Endothelial cell of umbilical vein (primary cell): ENCODE measurements around the gene WNT10A. TPM values are rescaled to one million over a fixed set of nuclear protein-coding genes. Genes with fewer than 3 reads are reported as not detected.

ENCODE experiments used
- BruUV-seq: library from RNA; stranded (reverse); fragments of 400-500 nt; replicated peaks from 2 replicates; lab custom pipeline; 2021; lab: Mats Ljungman, UMichigan
- CTCF ChIA-PET: fragments of 300-600, 350-600 bp; sonication (Branson Sonifier 250); formaldehyde crosslinking; loops from one replicate; lab custom pipeline; 2021; ENCODE audit warnings: antibody characterized with exemption, inconsistent platforms; lab: Charles Lee
- POLR2A ChIA-PET: fragments of 300-600, 350-600 bp; sonication (Branson Sonifier 250); formaldehyde crosslinking; loops from one replicate; lab custom pipeline; 2021; ENCODE audit warnings: antibody characterized with exemption, inconsistent platforms; lab: Charles Lee
- DNase-seq: peaks from one replicate; pipeline ENCODE4 v3.0.0-alpha.2; 2011; ENCODE audit warnings: low read depth, low spot score
- FAIRE-seq: peaks from 2 replicates; lab custom pipeline; 2011; peaks lifted over from hg19 to GRCh38; lab: Jason Lieb, UNC
- H2AFZ ChIP-seq: 2 replicates; pipeline ENCODE4 v1.6.0; 2012; ENCODE audit warnings: low read depth, low read length, control low read depth, inconsistent platforms
- H3K27ac ChIP-seq: 2 replicates; pipeline ENCODE4 v1.5.1; 2011; ENCODE audit warnings: low read depth, mild to moderate bottlenecking, control low read depth, low read length, moderate library complexity; ENCODE audit not compliant: insufficient read depth
- H3K27me3 ChIP-seq, 2 experiments: 2 replicates each; pipeline versions ENCODE4 v1.6.0 to v1.6.1; 2011; ENCODE audit warnings: low read length in 2 of 2, mixed read lengths in 1 of 2; ENCODE audit not compliant: control insufficient read depth in 2 of 2, insufficient read depth in 2 of 2
- H3K36me3 ChIP-seq, 2 experiments: 2 replicates in 1 of 2; 3 replicates in 1 of 2; pipeline ENCODE4 v1.5.1; 2011; ENCODE audit warnings: low read length in 2 of 2, mild to moderate bottlenecking in 1 of 2, moderate library complexity in 1 of 2; ENCODE audit not compliant: control insufficient read depth in 2 of 2, insufficient read depth in 2 of 2; ENCODE audit errors: extremely low read depth in 1 of 2
- H3K4me1 ChIP-seq: 3 replicates; pipeline ENCODE4 v1.5.1; 2011; ENCODE audit warnings: mild to moderate bottlenecking, low read length; ENCODE audit not compliant: control insufficient read depth, insufficient read depth; ENCODE audit errors: extremely low read depth
- H3K4me2 ChIP-seq: 2 replicates; pipeline ENCODE4 v1.6.1; 2011; ENCODE audit warnings: low read length, control low read depth, mixed read lengths; ENCODE audit not compliant: insufficient read depth
- H3K4me3 ChIP-seq, 3 experiments: fragments of 200-600 bp in 1 of 3; sonication (generic), shearing (Covaris generic) in 1 of 3; replicated peaks in 1 of 3; 2 replicates each; pipeline ENCODE4 v1.5.1; 2011 to 2016; ENCODE audit warnings: control low read depth in 3 of 3, low read length in 3 of 3, mild to moderate bottlenecking in 2 of 3, inconsistent platforms in 1 of 3, low read depth in 1 of 3, moderate library complexity in 1 of 3; ENCODE audit not compliant: insufficient read depth in 1 of 3
- H3K79me2 ChIP-seq: 2 replicates; pipeline ENCODE4 v1.6.0; 2012; ENCODE audit warnings: low read length, inconsistent platforms; ENCODE audit not compliant: control insufficient read depth, insufficient read depth
- H3K9ac ChIP-seq: replicated peaks from 2 replicates; pipeline ENCODE3; 2011; ENCODE audit warnings: low read length, control low read depth; ENCODE audit not compliant: insufficient read depth; ENCODE audit errors: extremely low read depth
- H3K9me1 ChIP-seq: replicated peaks from 3 replicates; pipeline ENCODE4 v1.6.0; 2011; ENCODE audit warnings: mild to moderate bottlenecking, low read length; ENCODE audit not compliant: control insufficient read depth, insufficient read depth; ENCODE audit errors: extremely low read depth
- H3K9me3 ChIP-seq: replicated peaks from 2 replicates; pipeline ENCODE4 v1.5.1; 2012; ENCODE audit warnings: low read length, inconsistent platforms; ENCODE audit not compliant: control insufficient read depth, insufficient read depth
- H4K20me1 ChIP-seq: replicated peaks from 2 replicates; pipeline ENCODE3; 2011; ENCODE audit warnings: mild to moderate bottlenecking, low read length; ENCODE audit not compliant: control insufficient read depth, insufficient read depth; ENCODE audit errors: extremely low read depth
- CTCF ChIP-seq, 2 donors: IDR thresholded peaks; 1 replicate in 1 of 2; 2 replicates in 1 of 2; pipeline ENCODE4 v1.5.1; 2011; ENCODE audit warnings: low read length in 2 of 2, mild to moderate bottlenecking in 2 of 2, moderate library complexity in 2 of 2, control low read depth in 1 of 2, inconsistent platforms in 1 of 2, low read depth in 1 of 2; ENCODE audit not compliant: insufficient read depth in 1 of 2; ENCODE audit errors: extremely low read depth in 1 of 2
- EZH2 ChIP-seq: IDR thresholded peaks from 2 replicates; pipeline ENCODE4 v1.6.1; 2012; ENCODE audit warnings: borderline replicate concordance, low read depth, mild to moderate bottlenecking, moderate library complexity, low read length, inconsistent platforms; ENCODE audit not compliant: severe bottlenecking
- FOS ChIP-seq: IDR thresholded peaks from 2 replicates; pipeline ENCODE4 v1.6.1; 2011; ENCODE audit warnings: mild to moderate bottlenecking, low read length, moderate library complexity, borderline replicate concordance; ENCODE audit not compliant: insufficient read depth
- GATA2 ChIP-seq: IDR thresholded peaks from 2 replicates; pipeline ENCODE4 v1.7.0; 2011; ENCODE audit warnings: low read depth, mild to moderate bottlenecking, moderate library complexity, mixed read lengths, low read length; ENCODE audit not compliant: insufficient read length, insufficient read depth
- JUN ChIP-seq: IDR thresholded peaks from 2 replicates; pipeline ENCODE4 v1.6.1; 2011; ENCODE audit warnings: borderline replicate concordance, low read depth; ENCODE audit not compliant: insufficient read length, insufficient read depth
- MAX ChIP-seq: IDR thresholded peaks from 2 replicates; pipeline ENCODE4 v1.6.1; 2011; ENCODE audit not compliant: insufficient read depth, insufficient read length
- MYC ChIP-seq: IDR thresholded peaks from one replicate; pipeline ENCODE4 v1.6.1; 2011; ENCODE audit warnings: mild to moderate bottlenecking, low read depth, low read length
- POLR2A ChIP-seq: IDR thresholded peaks from 2 replicates; pipeline ENCODE4 v1.6.1; 2012; ENCODE audit warnings: low read depth, mild to moderate bottlenecking, control low read depth, low read length
- POLR2AphosphoS5 ChIP-seq: IDR thresholded peaks from 2 replicates; pipeline ENCODE4 v1.6.1; 2012; ENCODE audit warnings: low read depth, mild to moderate bottlenecking, control low read depth, low read length, moderate library complexity; ENCODE audit not compliant: insufficient read depth
- dilution Hi-C: fragments of 300-500 bp; cut with MboI; formaldehyde crosslinking; loops from one replicate; pipeline ENCODE4 v1.15.0; 2019; ENCODE audit warnings: low sequenced_read_pairs; ENCODE audit not compliant: extremely low pct_ligation_motif_present
- intact Hi-C: fragments of 100-400 bp; cut with micrococcal nuclease; formaldehyde crosslinking; loops from one replicate; pipeline ENCODE4 v1.10.0; 2022
- polyA plus RNA-seq, 4 experiments: library from polyadenylated mRNA; depleted of rRNA in 3 of 4; stranded (reverse) in 3 of 4; unstranded in 1 of 4; fragments of >200 nt; gene quantifications; 2 replicates each; pipeline versions ENCODE4 v1.2.1 to v1.2.3, GENCODE V29; 2011 to 2012; ENCODE audit warnings: missing spikeins in 1 of 4
- total RNA-seq: library from RNA; stranded (reverse); gene quantifications from 2 replicates; pipeline ENCODE4 v1.2.3, GENCODE V29; 2021

Gene WNT10A
- total and polyA plus RNA-seq, 2 donors (not counting 3 experiments of a cell fraction or from before 2014, with no cell fraction given): not detected

- Histone ChIP-seq H3K9me3 (no peaks in the 10 kb centered on the region), H2AFZ (no peak overlapping the region), H3K4me1 (no peaks in the 10 kb centered on the region), H3K4me3 (no peak overlapping the region), H3K4me2 (no peak overlapping the region), H3K9ac (no peak overlapping the region), H3K9me1 (no peaks in the 10 kb centered on the region), H4K20me1 (no peaks in the 10 kb centered on the region), H3K79me2 (no peaks in the 10 kb centered on the region), H3K27me3 (peaks cover 54 to 75% of the 10 kb centered on the region in 2 experiments), H3K36me3 (no peaks in the 10 kb centered on the region), H3K27ac (no peak overlapping the region)
- dilution Hi-C loops (no loop called here), intact Hi-C loops (no loop called here)
- ChIA-PET CTCF (interaction anchor here (1.2 to 10.0 kb wide), 3 partner anchors 7 to 140 kb away, joined by 3 to 362 read pairs (median 103); partner anchors contain the start of gene WNT10A), POLR2A (no interaction called here)
- DNase-seq: no peak
- TF ChIP-seq FOS: no peak
- TF ChIP-seq GATA2: no peak
- TF ChIP-seq POLR2AphosphoS5: no peak
- no peak for TF ChIP-seq EZH2
- BruUV-seq: no TSS peak
- FAIRE-seq: no peak
Measured at GRCh38 chr2:218889937-218890336, 9.3 kb downstream of the WNT10A start.

- H3K36me3 ChIP-seq: no peaks in the 10 kb centered on the region
- CTCF ChIA-PET: interaction anchor here (1.2 to 10.0 kb wide), 2 partner anchors 14 to 139 kb away, joined by 3 to 362 read pairs; partner anchors contain the start of gene WNT10A
- no peaks in the 10 kb centered on the region for H3K9me3 ChIP-seq
- H2AFZ ChIP-seq: no peak overlapping the region
- FAIRE-seq: no peak
- no TSS peak for BruUV-seq
- H3K4me1 ChIP-seq: no peaks in the 10 kb centered on the region
- H3K9ac ChIP-seq: no peak overlapping the region
- POLR2A ChIA-PET: no interaction called here
- peaks cover 54 to 75% of the 10 kb centered on the region in 2 experiments for H3K27me3 ChIP-seq
- H3K4me3 ChIP-seq: no peak overlapping the region
- TF ChIP-seq CTCF (IDR thresholded peaks at IDR 0.05; ENCODE audit: extremely low read depth in 1 of 2, insufficient read depth in 1 of 2, low read depth in 1 of 2, low read length in 2 of 2) (no peak), JUN (no peak), GATA2 (no peak), FOS (no peak), MYC (no peak), MAX (no peak), POLR2A (no peak), EZH2 (no peak), POLR2AphosphoS5 (no peak)
- H3K79me2 ChIP-seq: no peaks in the 10 kb centered on the region
- dilution Hi-C loops (no loop called here), intact Hi-C loops (no loop called here)
- H4K20me1 ChIP-seq: no peaks in the 10 kb centered on the region
- H3K4me2 ChIP-seq: no peak overlapping the region
- no peak for DNase-seq
- H3K27ac ChIP-seq: no peak overlapping the region
- H3K9me1 ChIP-seq: no peaks in the 10 kb centered on the region
Measured at GRCh38 chr2:218890369-218890768, 9.7 kb downstream of the WNT10A start.
